NCI-H69 (cell line): ENCODE results near the gene ACOX1.

Experiments used
- DNase-seq: peaks from one replicate; lab custom pipeline; 2025; lab: John Stamatoyannopoulos, UW

Gene ACOX1

GRCh38 chr17:75891605-75892555 lies 87.1 kb downstream of the ACOX1 start:
- DNase-seq = no peak
